Heart left ventricle (tissue), 13 donors: ENCODE data around the gene COPS8.
A peak's percentile ranks its signal among the peaks of the same experiment; 100 is the strongest.

Source experiments
- POLR2A ChIP-seq, 2 donors: fragments of 450-650 bp; IDR thresholded peaks; one replicate each; pipeline ENCODE4 v1.6.1; 2017; ENCODE audit warnings: antibody characterized with exemption in 2 of 2, mild to moderate bottlenecking in 2 of 2, moderate library complexity in 2 of 2
- TF ChIP-seq, protein P1 (sequence below), 12 donors: fragments of 200-600 bp; sonication (generic) in 4 of 12; IDR thresholded peaks; one replicate each; pipeline versions ENCODE4 v1.5.0 to v1.8.0; 2018 to 2022; ENCODE audit warnings: antibody characterized with exemption in 12 of 12, mild to moderate bottlenecking in 5 of 12
- donor health status: ischemic (EF 13 %, LVEDD 7.1; RV severe dilation, severe dysfunction).
- donor health status: DM: no; HTN: yes; CAD: no.
- donor health status: DM: no; HTN: no; CAD: no.
- donor health status: ischemic (EF 25% LVEDD 6.9; RV normal size, moderate dysfunction).
- donor health status: ischemic (EF 25% LVEDD 5.7; RV mildly dilated, moderate dysfunction).
- donor health status: ischemic (EF 35%, LVEDD 5.7; RV mildly dilated, moderate dysfunction).
- donor health status: nonischemic (EF 11% LVEDD 7.7; RV severe dilation, severe dysfunction).
- donor health status: DM: yes; HTN: yes; CAD: no.
- donor health status: PGD.
- donor health status: ischemic (EF 29% LVEDD 5.4; RV normal size, mild dysfunction).
- donor health status: nonischemic (EF 23%, LVEDD 6.1; RV moderate dilation, normal function).

DNA sequence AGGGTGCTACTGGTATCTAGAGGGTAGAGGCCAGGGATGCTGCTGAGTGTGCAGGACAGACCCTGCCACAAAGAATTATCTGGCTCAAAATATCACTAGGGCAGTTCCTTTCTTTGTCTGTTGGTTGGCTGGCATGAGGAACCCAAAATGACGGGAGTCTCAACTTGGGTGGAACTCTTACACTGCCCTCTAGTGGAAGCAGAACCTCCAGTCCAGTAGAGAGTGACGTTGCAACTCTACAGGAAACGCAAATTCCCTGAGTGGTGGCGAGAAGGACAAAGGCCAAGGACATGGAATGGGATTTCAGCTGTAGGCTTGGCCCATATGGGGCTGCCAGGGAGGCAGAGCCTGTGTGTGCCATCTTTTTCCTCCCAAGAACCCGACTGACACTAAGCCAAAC lies 47.1 kb downstream of the COPS8 start:
- TF ChIP-seq, protein P1, sequence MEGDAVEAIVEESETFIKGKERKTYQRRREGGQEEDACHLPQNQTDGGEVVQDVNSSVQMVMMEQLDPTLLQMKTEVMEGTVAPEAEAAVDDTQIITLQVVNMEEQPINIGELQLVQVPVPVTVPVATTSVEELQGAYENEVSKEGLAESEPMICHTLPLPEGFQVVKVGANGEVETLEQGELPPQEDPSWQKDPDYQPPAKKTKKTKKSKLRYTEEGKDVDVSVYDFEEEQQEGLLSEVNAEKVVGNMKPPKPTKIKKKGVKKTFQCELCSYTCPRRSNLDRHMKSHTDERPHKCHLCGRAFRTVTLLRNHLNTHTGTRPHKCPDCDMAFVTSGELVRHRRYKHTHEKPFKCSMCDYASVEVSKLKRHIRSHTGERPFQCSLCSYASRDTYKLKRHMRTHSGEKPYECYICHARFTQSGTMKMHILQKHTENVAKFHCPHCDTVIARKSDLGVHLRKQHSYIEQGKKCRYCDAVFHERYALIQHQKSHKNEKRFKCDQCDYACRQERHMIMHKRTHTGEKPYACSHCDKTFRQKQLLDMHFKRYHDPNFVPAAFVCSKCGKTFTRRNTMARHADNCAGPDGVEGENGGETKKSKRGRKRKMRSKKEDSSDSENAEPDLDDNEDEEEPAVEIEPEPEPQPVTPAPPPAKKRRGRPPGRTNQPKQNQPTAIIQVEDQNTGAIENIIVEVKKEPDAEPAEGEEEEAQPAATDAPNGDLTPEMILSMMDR (IDR thresholded peaks at IDR 0.05), result peak in 7 of 12 donors; percentile 7 to 30 (median 23)
- TF ChIP-seq POLR2A (IDR thresholded peaks at IDR 0.05), result no peak
